K562 (cell line): Measurements from ENCODE around the gene ITLN1.

Experiments
- CEBPG ChIP-seq, 3 experiments: fragments of 200-800 bp in 1 of 3; sonication (Bioruptor generic) in 1 of 3; sonication (generic) in 1 of 3; formaldehyde crosslinking in 1 of 3; IDR thresholded peaks in 2 of 3; conservative IDR thresholded peaks in 1 of 3; 2 replicates each; pipeline versions ENCODE4 v1.6.1 to v1.8.0; 2016 to 2022; ENCODE audit warnings: missing compliant biosample characterization in 2 of 3, missing genetic modification characterization in 2 of 3, mild to moderate bottlenecking in 1 of 3, missing genetic modification reagents in 1 of 3
- CTCF ChIP-seq, 3 experiments: IDR thresholded peaks in 2 of 3; conservative IDR thresholded peaks in 1 of 3; 2 replicates each; pipeline ENCODE4 v1.5.1; 2011 to 2012; ENCODE audit warnings: low read length in 3 of 3, mild to moderate bottlenecking in 3 of 3, control low read depth in 2 of 3, improper control_type of control experiment in 1 of 3, inconsistent platforms in 1 of 3, low read depth in 1 of 3, mixed read lengths in 1 of 3, moderate library complexity in 1 of 3; ENCODE audit not compliant: insufficient read depth in 2 of 3
- HINFP ChIP-seq: fragments of 450-650 bp; conservative IDR thresholded peaks from 2 replicates; pipeline ENCODE4 v1.6.1; 2016; ENCODE audit warnings: missing genetic modification characterization, low read depth, mild to moderate bottlenecking, control low read depth, missing compliant biosample characterization
- NFYB ChIP-seq: IDR thresholded peaks from 2 replicates; pipeline ENCODE4 v1.6.1; 2011; ENCODE audit warnings: mild to moderate bottlenecking, moderate library complexity; ENCODE audit not compliant: insufficient read length; ENCODE audit errors: extremely low read depth
- NR2C2 ChIP-seq, 2 experiments: fragments of 200-800 bp in 1 of 2; sonication (Bioruptor generic) in 1 of 2; sonication (generic) in 1 of 2; formaldehyde crosslinking in 1 of 2; IDR thresholded peaks; 2 replicates each; pipeline versions ENCODE4 v1.6.1 to v1.8.0; 2016 to 2022; ENCODE audit warnings: mild to moderate bottlenecking in 1 of 2, missing compliant biosample characterization in 1 of 2, missing genetic modification characterization in 1 of 2, missing genetic modification reagents in 1 of 2
- ZNF512 ChIP-seq: IDR thresholded peaks from 2 replicates; pipeline ENCODE4 v1.6.1; 2016; ENCODE audit warnings: missing genetic modification characterization, missing compliant biosample characterization

GRCh38 chr1:160877221-160877620 is 7.8 kb downstream of the ITLN1 start:
- TF ChIP-seq CEBPG (CRISPR knock-in tag; IDR thresholded peaks at IDR 0.05) (no peak), CEBPG (tag; conservative IDR thresholded peaks at IDR 0.05 in 1 of 2, IDR thresholded peaks at IDR 0.05 in 1 of 2) (no peak), NFYB (no peak), NR2C2 (CRISPR knock-in tag; IDR thresholded peaks at IDR 0.05) (no peak), NR2C2 (tag; IDR thresholded peaks at IDR 0.05) (no peak), CTCF (IDR thresholded peaks at IDR 0.05 in 2 of 3, conservative IDR thresholded peaks at IDR 0.05 in 1 of 3; ENCODE audit: insufficient read depth in 2 of 3, low read depth in 1 of 3, low read length in 3 of 3) (peak; percentile 26 to 47 (median 31); a peak in 3 of 6 replicates), ZNF512 (tag) (no peak), HINFP (tag) (no peak)
